SK-N-SH treated with all-trans-retinoic acid at 6 μM for 48 hours (cell line): Measurements from ENCODE around the gene TMED1.

ENCODE experiments used
- ARNTL ChIP-seq: fragments of 450-650 bp; formaldehyde crosslinking; IDR thresholded peaks from 2 replicates; pipeline ENCODE4 v1.5.0; 2020; ENCODE audit warnings: low read depth, mild to moderate bottlenecking, moderate library complexity, borderline replicate concordance
- BACH2 ChIP-seq: fragments of 250-450 bp; sonication (Bioruptor Pico); IDR thresholded peaks from 2 replicates; pipeline ENCODE4 v1.9.0; 2021; ENCODE audit warnings: mild to moderate bottlenecking, borderline replicate concordance
- CSDC2 ChIP-seq: fragments of 250-450 bp; sonication (Bioruptor Pico); IDR thresholded peaks from 2 replicates; pipeline ENCODE4 v1.5.0; 2020; ENCODE audit warnings: mild to moderate bottlenecking, moderate library complexity
- ESRRG ChIP-seq: fragments of 250-450 bp; sonication (Bioruptor Pico); IDR thresholded peaks from 2 replicates; pipeline ENCODE4 v1.6.1; 2021; ENCODE audit warnings: mild to moderate bottlenecking
- GLIS3 ChIP-seq: fragments of 250-450 bp; sonication (Bioruptor Pico); IDR thresholded peaks from 2 replicates; pipeline ENCODE4 v1.5.0; 2020; ENCODE audit warnings: mild to moderate bottlenecking, moderate library complexity
- ISL1 ChIP-seq: fragments of 250-450 bp; sonication (Bioruptor Pico); IDR thresholded peaks from 2 replicates; pipeline ENCODE4 v2.1.2; 2022; ENCODE audit warnings: mild to moderate bottlenecking, moderate library complexity
- OSR1 ChIP-seq: fragments of 250-450 bp; sonication (Bioruptor Pico); IDR thresholded peaks from 2 replicates; pipeline ENCODE4 v1.8.0; 2022; ENCODE audit warnings: moderate library complexity, mild to moderate bottlenecking, inconsistent platforms
- ZC3H10 ChIP-seq: fragments of 250-450 bp; sonication (Bioruptor Pico); IDR thresholded peaks from 2 replicates; pipeline ENCODE4 v1.5.1; 2021; ENCODE audit warnings: mild to moderate bottlenecking, moderate library complexity
- ZFP3 ChIP-seq: fragments of 250-450 bp; sonication (Bioruptor Pico); IDR thresholded peaks from 2 replicates; pipeline ENCODE4 v1.5.0; 2020; ENCODE audit warnings: mild to moderate bottlenecking, moderate library complexity
- ZNF70 ChIP-seq: fragments of 450-650 bp; formaldehyde crosslinking; IDR thresholded peaks from 2 replicates; pipeline ENCODE4 v1.5.0; 2020; ENCODE audit warnings: mild to moderate bottlenecking, moderate library complexity
- TF ChIP-seq, protein P1 (sequence below): fragments of 250-450 bp; sonication (Bioruptor Pico); IDR thresholded peaks from 2 replicates; pipeline ENCODE4 v1.5.1; 2020; ENCODE audit warnings: low read depth, mild to moderate bottlenecking, moderate library complexity
- TF ChIP-seq, protein P2 (sequence below): fragments of 250-450 bp; sonication (Bioruptor Pico); IDR thresholded peaks from 2 replicates; pipeline ENCODE4 v1.8.0; 2020; ENCODE audit warnings: mild to moderate bottlenecking, moderate library complexity, borderline replicate concordance
- TF ChIP-seq, protein P3 (sequence below): fragments of 250-450 bp; sonication (Bioruptor Pico); IDR thresholded peaks from 2 replicates; pipeline ENCODE4 v1.5.0; 2020; ENCODE audit warnings: mild to moderate bottlenecking, moderate library complexity
- TF ChIP-seq, protein P4 (sequence below): fragments of 250-450 bp; sonication (Bioruptor Pico); IDR thresholded peaks from 2 replicates; pipeline ENCODE4 v1.5.1; 2021; ENCODE audit warnings: mild to moderate bottlenecking, moderate library complexity

DNA sequence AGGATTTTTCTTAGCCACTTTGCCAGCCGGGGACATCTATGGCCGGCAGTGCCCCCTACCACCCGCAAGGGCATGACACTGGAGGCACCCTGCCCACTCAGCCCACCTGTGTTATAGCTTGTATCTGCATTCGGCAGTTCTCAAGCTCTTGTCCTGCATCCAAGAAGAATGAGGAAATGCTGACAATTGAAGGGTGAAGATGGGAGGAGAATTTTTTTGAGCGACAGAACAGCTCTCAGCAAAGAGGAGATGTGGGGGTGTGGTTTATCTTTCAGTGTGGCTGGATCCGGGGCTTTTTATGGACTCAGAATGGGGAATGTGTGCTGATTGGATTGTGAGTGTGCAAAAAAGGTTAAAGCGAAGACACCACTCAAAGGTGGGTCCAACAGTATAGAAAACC, 6.8 kb upstream of the TMED1 start:
- TF ChIP-seq CSDC2 (CRISPR knock-in tag) (no peak), BACH2 (CRISPR knock-in tag) (no peak), OSR1 (no peak), ISL1 (no peak), ESRRG (CRISPR knock-in tag) (no peak), GLIS3 (no peak), ARNTL (CRISPR knock-in tag) (no peak), ZNF70 (no peak), ZFP3 (CRISPR knock-in tag) (no peak), ZC3H10 (no peak)
- TF ChIP-seq, protein P1, sequence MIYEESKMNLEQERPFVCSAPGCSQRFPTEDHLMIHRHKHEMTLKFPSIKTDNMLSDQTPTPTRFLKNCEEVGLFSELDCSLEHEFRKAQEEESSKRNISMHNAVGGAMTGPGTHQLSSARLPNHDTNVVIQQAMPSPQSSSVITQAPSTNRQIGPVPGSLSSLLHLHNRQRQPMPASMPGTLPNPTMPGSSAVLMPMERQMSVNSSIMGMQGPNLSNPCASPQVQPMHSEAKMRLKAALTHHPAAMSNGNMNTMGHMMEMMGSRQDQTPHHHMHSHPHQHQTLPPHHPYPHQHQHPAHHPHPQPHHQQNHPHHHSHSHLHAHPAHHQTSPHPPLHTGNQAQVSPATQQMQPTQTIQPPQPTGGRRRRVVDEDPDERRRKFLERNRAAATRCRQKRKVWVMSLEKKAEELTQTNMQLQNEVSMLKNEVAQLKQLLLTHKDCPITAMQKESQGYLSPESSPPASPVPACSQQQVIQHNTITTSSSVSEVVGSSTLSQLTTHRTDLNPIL (CRISPR knock-in tag), result no peak
- TF ChIP-seq, protein P2, sequence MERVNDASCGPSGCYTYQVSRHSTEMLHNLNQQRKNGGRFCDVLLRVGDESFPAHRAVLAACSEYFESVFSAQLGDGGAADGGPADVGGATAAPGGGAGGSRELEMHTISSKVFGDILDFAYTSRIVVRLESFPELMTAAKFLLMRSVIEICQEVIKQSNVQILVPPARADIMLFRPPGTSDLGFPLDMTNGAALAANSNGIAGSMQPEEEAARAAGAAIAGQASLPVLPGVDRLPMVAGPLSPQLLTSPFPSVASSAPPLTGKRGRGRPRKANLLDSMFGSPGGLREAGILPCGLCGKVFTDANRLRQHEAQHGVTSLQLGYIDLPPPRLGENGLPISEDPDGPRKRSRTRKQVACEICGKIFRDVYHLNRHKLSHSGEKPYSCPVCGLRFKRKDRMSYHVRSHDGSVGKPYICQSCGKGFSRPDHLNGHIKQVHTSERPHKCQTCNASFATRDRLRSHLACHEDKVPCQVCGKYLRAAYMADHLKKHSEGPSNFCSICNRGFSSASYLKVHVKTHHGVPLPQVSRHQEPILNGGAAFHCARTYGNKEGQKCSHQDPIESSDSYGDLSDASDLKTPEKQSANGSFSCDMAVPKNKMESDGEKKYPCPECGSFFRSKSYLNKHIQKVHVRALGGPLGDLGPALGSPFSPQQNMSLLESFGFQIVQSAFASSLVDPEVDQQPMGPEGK (CRISPR knock-in tag), result no peak
- TF ChIP-seq, protein P3, sequence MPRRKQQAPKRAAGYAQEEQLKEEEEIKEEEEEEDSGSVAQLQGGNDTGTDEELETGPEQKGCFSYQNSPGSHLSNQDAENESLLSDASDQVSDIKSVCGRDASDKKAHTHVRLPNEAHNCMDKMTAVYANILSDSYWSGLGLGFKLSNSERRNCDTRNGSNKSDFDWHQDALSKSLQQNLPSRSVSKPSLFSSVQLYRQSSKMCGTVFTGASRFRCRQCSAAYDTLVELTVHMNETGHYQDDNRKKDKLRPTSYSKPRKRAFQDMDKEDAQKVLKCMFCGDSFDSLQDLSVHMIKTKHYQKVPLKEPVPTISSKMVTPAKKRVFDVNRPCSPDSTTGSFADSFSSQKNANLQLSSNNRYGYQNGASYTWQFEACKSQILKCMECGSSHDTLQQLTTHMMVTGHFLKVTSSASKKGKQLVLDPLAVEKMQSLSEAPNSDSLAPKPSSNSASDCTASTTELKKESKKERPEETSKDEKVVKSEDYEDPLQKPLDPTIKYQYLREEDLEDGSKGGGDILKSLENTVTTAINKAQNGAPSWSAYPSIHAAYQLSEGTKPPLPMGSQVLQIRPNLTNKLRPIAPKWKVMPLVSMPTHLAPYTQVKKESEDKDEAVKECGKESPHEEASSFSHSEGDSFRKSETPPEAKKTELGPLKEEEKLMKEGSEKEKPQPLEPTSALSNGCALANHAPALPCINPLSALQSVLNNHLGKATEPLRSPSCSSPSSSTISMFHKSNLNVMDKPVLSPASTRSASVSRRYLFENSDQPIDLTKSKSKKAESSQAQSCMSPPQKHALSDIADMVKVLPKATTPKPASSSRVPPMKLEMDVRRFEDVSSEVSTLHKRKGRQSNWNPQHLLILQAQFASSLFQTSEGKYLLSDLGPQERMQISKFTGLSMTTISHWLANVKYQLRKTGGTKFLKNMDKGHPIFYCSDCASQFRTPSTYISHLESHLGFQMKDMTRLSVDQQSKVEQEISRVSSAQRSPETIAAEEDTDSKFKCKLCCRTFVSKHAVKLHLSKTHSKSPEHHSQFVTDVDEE (CRISPR knock-in tag), result no peak
- TF ChIP-seq, protein P4, sequence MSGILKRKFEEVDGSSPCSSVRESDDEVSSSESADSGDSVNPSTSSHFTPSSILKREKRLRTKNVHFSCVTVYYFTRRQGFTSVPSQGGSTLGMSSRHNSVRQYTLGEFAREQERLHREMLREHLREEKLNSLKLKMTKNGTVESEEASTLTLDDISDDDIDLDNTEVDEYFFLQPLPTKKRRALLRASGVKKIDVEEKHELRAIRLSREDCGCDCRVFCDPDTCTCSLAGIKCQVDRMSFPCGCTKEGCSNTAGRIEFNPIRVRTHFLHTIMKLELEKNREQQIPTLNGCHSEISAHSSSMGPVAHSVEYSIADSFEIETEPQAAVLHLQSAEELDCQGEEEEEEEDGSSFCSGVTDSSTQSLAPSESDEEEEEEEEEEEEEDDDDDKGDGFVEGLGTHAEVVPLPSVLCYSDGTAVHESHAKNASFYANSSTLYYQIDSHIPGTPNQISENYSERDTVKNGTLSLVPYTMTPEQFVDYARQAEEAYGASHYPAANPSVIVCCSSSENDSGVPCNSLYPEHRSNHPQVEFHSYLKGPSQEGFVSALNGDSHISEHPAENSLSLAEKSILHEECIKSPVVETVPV (CRISPR knock-in tag), result no peak
